CD4-positive, CD25-positive, alpha-beta regulatory T cell (primary cell): ENCODE data around the gene CXCL3. TPM values are rescaled to one million over a fixed set of nuclear protein-coding genes. Genes with fewer than 3 reads are reported as not detected.

ENCODE experiments used
- ATAC-seq, 2 donors: fragments of 150-1000 bp; cut with Tn5 transposase; one replicate each; pipeline ENCODE4 v1.10.0; 2021; ENCODE audit warnings: low read depth in 2 of 2, moderate number of reproducible peaks in 2 of 2, moderate library complexity in 1 of 2
- DNase-seq, 3 donors: peaks; one replicate each; pipeline versions ENCODE4 v3.0.0 to v3.0.0-alpha.2; 2012 to 2022; ENCODE audit warnings: mixed read lengths in 1 of 3
- H3K27ac ChIP-seq: one replicate; pipeline ENCODE4 v1.7.0; 2013; ENCODE audit warnings: mild to moderate bottlenecking, low read length; ENCODE audit not compliant: insufficient read depth, poor library complexity, severe bottlenecking
- H3K27me3 ChIP-seq: one replicate; pipeline ENCODE4 v1.7.0; 2013; ENCODE audit warnings: low read length; ENCODE audit not compliant: control insufficient read depth, insufficient read depth
- H3K36me3 ChIP-seq: one replicate; pipeline ENCODE4 v1.7.0; 2013; ENCODE audit warnings: mild to moderate bottlenecking, low read length, moderate library complexity; ENCODE audit not compliant: control insufficient read depth, insufficient read depth
- H3K4me1 ChIP-seq: 2 replicates; pipeline ENCODE4 v1.7.0; 2013; ENCODE audit warnings: mild to moderate bottlenecking, low read length; ENCODE audit not compliant: insufficient read depth, control insufficient read depth, poor library complexity, severe bottlenecking
- H3K4me3 ChIP-seq: one replicate; pipeline ENCODE4 v1.7.0; 2013; ENCODE audit warnings: low read depth, mild to moderate bottlenecking, low read length, moderate library complexity
- H3K9me3 ChIP-seq, 2 experiments: 1 replicate in 1 of 2; 2 replicates in 1 of 2; pipeline ENCODE4 v1.7.0; 2013; ENCODE audit warnings: low read length in 2 of 2, mild to moderate bottlenecking in 1 of 2, moderate library complexity in 1 of 2; ENCODE audit not compliant: control insufficient read depth in 2 of 2
- H3K27ac Mint-ChIP-seq, 3 donors: one replicate each; pipeline ENCODE4 v1.8.0; 2020 to 2022; ENCODE audit warnings: mild to moderate bottlenecking in 3 of 3, mixed read lengths in 3 of 3, moderate library complexity in 2 of 3
- H3K27me3 Mint-ChIP-seq: one replicate; pipeline ENCODE4 v1.8.0; 2022; ENCODE audit warnings: mild to moderate bottlenecking, mixed read lengths
- H3K36me3 Mint-ChIP-seq: one replicate; pipeline ENCODE4 v1.8.0; 2020; ENCODE audit warnings: mixed read lengths
- H3K4me1 Mint-ChIP-seq, 4 donors: one replicate each; pipeline ENCODE4 v1.8.0; 2020 to 2022; ENCODE audit warnings: mixed read lengths in 4 of 4, mild to moderate bottlenecking in 1 of 4
- H3K4me3 Mint-ChIP-seq, 4 donors: one replicate each; pipeline ENCODE4 v1.8.0; 2020 to 2022; ENCODE audit warnings: mild to moderate bottlenecking in 4 of 4, mixed read lengths in 4 of 4, moderate library complexity in 3 of 4
- H3K9me3 Mint-ChIP-seq, 7 donors: one replicate each; pipeline ENCODE4 v1.8.0; 2020 to 2022; ENCODE audit warnings: mixed read lengths in 7 of 7, mild to moderate bottlenecking in 3 of 7, moderate library complexity in 2 of 7
- polyA plus RNA-seq, 4 donors: library from polyadenylated mRNA; unstranded; fragments of 300-500 nt; fragmentation: Illumina TruSeq; gene quantifications; one replicate each; pipeline ENCODE4 v1.2.3, GENCODE V29; 2021
- total RNA-seq: library from RNA; stranded (reverse); gene quantifications from one replicate; pipeline ENCODE4 v1.2.3, GENCODE V29; 2022

CXCL3 gene
- total and polyA plus RNA-seq, 5 donors from 2014 or later: not detected

DNA sequence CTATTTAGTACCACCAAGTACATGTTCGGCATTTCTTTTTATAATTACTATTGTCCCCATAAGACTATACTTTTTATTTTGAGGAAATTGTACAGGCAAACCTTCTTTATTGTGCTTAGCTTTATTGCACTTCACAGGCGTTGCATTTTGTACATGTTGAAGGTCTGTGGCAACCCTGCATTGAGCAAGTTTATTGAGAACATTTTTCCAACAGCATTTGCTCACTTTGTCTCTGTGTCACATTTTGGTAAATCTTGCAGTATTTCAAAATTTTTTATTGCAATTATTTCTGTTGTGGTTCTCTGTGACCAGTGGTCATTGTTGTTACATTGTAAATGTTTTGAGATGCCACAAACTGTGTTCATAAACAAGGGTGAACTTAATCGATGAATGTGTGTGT is 29.2 kb downstream of the CXCL3 start:
- H3K27me3 Mint-ChIP-seq: no peaks in the 10 kb centered on the region
- no peak overlapping the region for H3K4me3 ChIP-seq
- no peaks in the 10 kb centered on the region for H3K4me1 ChIP-seq
- no peak overlapping the region for H3K4me3 Mint-ChIP-seq
- H3K36me3 ChIP-seq: no peaks in the 10 kb centered on the region
- H3K27ac Mint-ChIP-seq: no peak overlapping the region
- DNase-seq (no peak), ATAC-seq (no peak)
- no peaks in the 10 kb centered on the region for H3K27me3 ChIP-seq
- no peaks in the 10 kb centered on the region for H3K36me3 Mint-ChIP-seq
- H3K27ac ChIP-seq: no peak overlapping the region
- no peaks in the 10 kb centered on the region for H3K4me1 Mint-ChIP-seq
- no peaks in the 10 kb centered on the region for H3K9me3 ChIP-seq
- H3K9me3 Mint-ChIP-seq: peaks cover 0 to 6% (median 3%) of the 10 kb centered on the region in 7 donors

DNA sequence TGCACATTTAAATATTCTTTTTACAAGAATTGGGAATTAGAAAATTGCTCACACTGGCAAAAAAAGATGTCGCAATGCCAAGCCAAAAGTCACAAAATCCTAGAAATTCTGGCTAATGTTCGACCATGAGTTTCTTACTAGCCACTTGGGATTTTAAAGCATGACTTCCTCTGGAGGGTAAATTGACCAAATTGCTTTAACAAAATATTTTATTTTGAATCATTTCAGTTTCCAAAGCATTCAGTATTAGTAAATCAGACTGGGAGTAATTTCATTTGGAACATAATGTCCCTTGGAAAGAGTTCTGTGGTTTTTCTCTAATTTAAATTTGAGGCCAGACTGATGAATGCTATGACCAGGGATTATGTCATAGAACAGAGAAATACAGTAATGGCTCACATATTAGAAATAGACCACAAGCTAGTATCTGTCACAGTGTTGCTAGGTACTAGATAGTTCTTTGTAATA is 32.4 kb downstream of the CXCL3 start:
- H3K27ac Mint-ChIP-seq: no peak overlapping the region
- peaks cover 0 to 6% (median 4%) of the 10 kb centered on the region in 7 donors for H3K9me3 Mint-ChIP-seq
- H3K4me1 ChIP-seq: no peaks in the 10 kb centered on the region
- no peaks in the 10 kb centered on the region for H3K36me3 Mint-ChIP-seq
- no peaks in the 10 kb centered on the region for H3K27me3 Mint-ChIP-seq
- no peaks in the 10 kb centered on the region for H3K36me3 ChIP-seq
- no peaks in the 10 kb centered on the region for H3K4me1 Mint-ChIP-seq
- no peaks in the 10 kb centered on the region for H3K9me3 ChIP-seq
- H3K27ac ChIP-seq: no peak overlapping the region
- no peak for DNase-seq
- H3K27me3 ChIP-seq: no peaks in the 10 kb centered on the region
- H3K4me3 Mint-ChIP-seq: no peak overlapping the region
- ATAC-seq: no peak
- no peak overlapping the region for H3K4me3 ChIP-seq

DNA sequence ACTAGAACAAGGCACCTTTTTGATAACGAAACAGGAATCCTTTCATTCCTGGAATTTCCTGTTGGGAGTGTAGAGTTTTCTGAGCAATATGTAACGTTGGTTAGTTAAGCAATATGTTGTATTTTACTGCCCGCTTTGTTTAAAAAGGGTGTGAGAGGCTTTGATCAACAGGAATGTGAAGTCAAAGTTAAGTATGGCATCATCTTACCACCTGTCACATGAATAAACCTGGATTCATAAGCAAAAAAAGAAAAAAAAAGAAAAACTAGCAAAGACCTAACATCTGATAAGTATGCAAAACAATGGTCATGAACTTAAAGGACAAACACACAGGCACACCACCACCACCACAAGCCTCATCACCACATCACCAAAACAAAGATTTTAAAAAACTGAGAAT is 33.0 kb downstream of the CXCL3 start:
- no peaks in the 10 kb centered on the region for H3K27me3 ChIP-seq
- no peaks in the 10 kb centered on the region for H3K4me1 ChIP-seq
- no peak overlapping the region for H3K4me3 ChIP-seq
- H3K36me3 ChIP-seq: no peaks in the 10 kb centered on the region
- H3K4me1 Mint-ChIP-seq: no peaks in the 10 kb centered on the region
- no peaks in the 10 kb centered on the region for H3K9me3 ChIP-seq
- DNase-seq (no peak), ATAC-seq (no peak)
- no peak overlapping the region for H3K4me3 Mint-ChIP-seq
- H3K27me3 Mint-ChIP-seq: no peaks in the 10 kb centered on the region
- no peaks in the 10 kb centered on the region for H3K36me3 Mint-ChIP-seq
- H3K27ac Mint-ChIP-seq: no peak overlapping the region
- H3K9me3 Mint-ChIP-seq: peaks cover 0 to 6% (median under 1%) of the 10 kb centered on the region in 7 donors
- H3K27ac ChIP-seq: no peak overlapping the region

DNA sequence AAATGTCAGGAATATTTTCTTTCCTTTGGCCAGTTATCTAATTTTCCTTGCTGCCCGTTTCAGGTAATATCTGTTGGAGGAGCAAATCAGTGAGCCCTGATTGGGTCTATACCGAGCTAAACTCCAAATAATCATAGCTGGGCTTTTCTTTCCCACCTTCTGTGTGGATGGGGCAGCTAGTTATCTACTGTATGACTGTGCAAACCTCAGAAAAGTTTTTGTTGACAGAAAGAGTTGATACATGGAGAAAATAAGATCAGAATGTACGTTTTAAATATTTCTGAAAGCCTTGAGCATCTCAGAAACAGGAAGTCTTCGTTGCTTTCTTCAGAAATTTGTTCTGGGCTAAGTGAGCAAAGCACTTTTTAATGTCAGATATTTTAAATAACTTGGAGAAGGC is 33.8 kb downstream of the CXCL3 start:
- H3K27ac Mint-ChIP-seq: no peak overlapping the region
- Histone ChIP-seq H3K27me3 (no peaks in the 10 kb centered on the region), H3K9me3 (no peaks in the 10 kb centered on the region), H3K4me1 (no peaks in the 10 kb centered on the region), H3K36me3 (no peaks in the 10 kb centered on the region), H3K27ac (no peak overlapping the region), H3K4me3 (no peak overlapping the region)
- ATAC-seq (no peak), DNase-seq (no peak)
- H3K9me3 Mint-ChIP-seq: peaks cover 0 to 6% (median 0%) of the 10 kb centered on the region in 7 donors
- no peaks in the 10 kb centered on the region for H3K36me3 Mint-ChIP-seq
- no peaks in the 10 kb centered on the region for H3K27me3 Mint-ChIP-seq
- no peaks in the 10 kb centered on the region for H3K4me1 Mint-ChIP-seq
- no peak overlapping the region for H3K4me3 Mint-ChIP-seq

DNA sequence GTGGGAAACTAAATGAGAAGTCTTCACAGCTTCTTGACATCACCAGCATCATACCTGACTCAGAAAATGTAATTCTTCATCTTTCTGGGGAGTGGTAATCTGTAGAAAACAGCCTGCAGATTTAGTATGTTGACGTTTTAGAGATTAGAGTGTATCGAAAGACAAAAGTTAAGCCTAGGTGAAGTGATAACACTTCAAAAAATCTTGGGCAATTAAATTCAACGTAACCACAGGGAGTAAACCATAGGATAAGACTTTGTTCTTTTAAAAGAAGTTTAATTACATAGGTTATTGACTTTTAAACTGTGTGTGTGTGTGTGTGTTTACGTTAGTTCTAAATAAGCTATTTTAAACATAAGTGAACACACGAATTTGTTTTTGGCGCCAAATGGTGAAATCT is 38.2 kb downstream of the CXCL3 start:
- Histone ChIP-seq H3K9me3 (no peaks in the 10 kb centered on the region), H3K36me3 (no peaks in the 10 kb centered on the region), H3K27ac (no peak overlapping the region), H3K27me3 (no peaks in the 10 kb centered on the region), H3K4me3 (no peak overlapping the region), H3K4me1 (no peaks in the 10 kb centered on the region)
- Mint-ChIP-seq H3K9me3 (peaks cover 0 to 3% (median 0%) of the 10 kb centered on the region in 7 donors), H3K4me3 (no peak overlapping the region), H3K36me3 (no peaks in the 10 kb centered on the region), H3K27ac (no peak overlapping the region), H3K27me3 (peaks cover 4% of the 10 kb centered on the region), H3K4me1 (no peaks in the 10 kb centered on the region)
- DNase-seq: no peak
- ATAC-seq: no peak

DNA sequence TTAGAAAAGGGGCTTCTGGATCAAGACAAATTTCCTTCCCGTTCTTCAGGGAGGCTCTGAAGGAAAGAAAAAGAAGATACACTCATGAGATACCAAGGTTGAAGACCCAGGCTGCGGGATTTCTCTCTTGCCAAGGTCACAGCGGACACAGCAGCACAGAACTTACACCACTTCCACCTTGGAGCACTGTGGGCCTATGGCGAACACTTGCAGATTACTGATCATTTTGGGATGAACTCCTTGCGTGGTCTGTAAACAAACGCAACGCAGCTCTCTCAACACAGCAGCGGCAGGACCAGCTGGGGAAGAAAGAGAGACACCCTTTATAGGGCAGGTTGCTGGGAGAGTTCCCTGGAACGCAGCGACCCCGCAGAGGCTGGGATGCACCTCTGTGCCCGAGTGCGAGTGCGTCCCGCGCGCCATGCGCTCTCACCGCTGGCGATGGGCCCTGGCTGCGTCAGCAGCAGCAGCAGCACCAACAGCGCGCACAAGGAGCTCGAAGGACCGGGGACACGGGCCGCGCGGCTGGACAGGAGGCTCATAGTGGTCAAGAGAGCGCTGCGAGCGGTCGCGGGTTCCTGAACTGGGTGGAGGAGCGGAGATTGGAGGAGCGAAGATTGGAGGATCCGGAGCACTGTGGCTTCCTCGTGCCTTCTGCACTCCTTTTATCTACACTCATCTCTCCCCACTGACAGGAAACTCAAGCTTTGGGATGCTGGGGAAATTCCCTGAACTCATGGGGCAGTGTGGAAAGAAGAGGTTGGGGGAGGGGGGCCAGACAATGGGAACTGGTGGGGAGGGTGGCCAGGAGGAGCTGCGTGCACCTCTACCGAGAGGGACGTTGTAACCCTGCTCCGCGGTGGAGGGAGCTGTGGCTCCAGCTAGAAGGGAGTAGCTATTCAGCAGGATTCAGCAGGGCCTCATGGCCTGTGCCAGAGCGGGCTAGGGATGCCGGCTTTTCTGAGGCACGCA is 40.2 kb downstream of the CXCL3 start, which contains the start of gene CXCL5:
Gene CXCL5, minus strand, starts transcription at position 638 of the 972 bp plus-strand sequence. Its CDS starts 96 bp downstream, at position 542.
- no peaks in the 10 kb centered on the region for H3K4me1 ChIP-seq
- H3K27me3 ChIP-seq: no peaks in the 10 kb centered on the region
- Mint-ChIP-seq H3K27ac (no peak within 1 kb of the TSS), H3K4me3 (no peak within 1 kb of the TSS), H3K4me1 (no peaks in the 10 kb centered on the region), H3K9me3 (peaks cover 0 to 4% (median 0%) of the 10 kb centered on the region in 7 donors), H3K27me3 (peaks cover 4% of the 10 kb centered on the region), H3K36me3 (no peaks in the 10 kb centered on the region)
- no peaks in the 10 kb centered on the region for H3K36me3 ChIP-seq
- DNase-seq: no peak
- H3K9me3 ChIP-seq: no peaks in the 10 kb centered on the region
- no peak for ATAC-seq
- no peak within 1 kb of the TSS for H3K4me3 ChIP-seq
- H3K27ac ChIP-seq: no peak within 1 kb of the TSS

DNA sequence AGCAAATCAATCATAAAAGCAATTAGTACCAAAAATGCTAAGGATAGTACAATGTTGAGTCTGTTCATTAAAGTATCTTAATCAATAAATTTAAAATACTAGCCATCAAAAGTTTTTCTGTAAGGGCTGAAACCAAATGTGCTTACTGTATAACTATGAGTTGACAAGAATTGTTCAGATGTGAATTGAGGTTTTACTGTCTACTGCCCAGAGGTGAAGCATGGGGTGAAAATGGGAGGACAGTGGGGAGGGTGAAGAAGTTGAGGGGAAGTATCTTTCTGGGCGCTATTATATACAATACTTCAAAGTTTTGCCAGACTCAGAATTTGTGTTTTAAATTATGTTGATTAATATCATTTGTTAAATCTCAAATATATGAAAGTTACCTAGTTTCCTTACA is 46.4 kb downstream of the CXCL3 start:
- DNase-seq (no peak), ATAC-seq (no peak)
- Mint-ChIP-seq H3K27ac (no peak overlapping the region), H3K4me1 (no peaks in the 10 kb centered on the region), H3K4me3 (no peak overlapping the region), H3K36me3 (no peaks in the 10 kb centered on the region), H3K27me3 (no peaks in the 10 kb centered on the region), H3K9me3 (peaks cover 0 to 4% (median 0%) of the 10 kb centered on the region in 7 donors)
- no peak overlapping the region for H3K4me3 ChIP-seq
- H3K36me3 ChIP-seq: no peaks in the 10 kb centered on the region
- no peaks in the 10 kb centered on the region for H3K27me3 ChIP-seq
- no peak overlapping the region for H3K27ac ChIP-seq
- H3K4me1 ChIP-seq: no peaks in the 10 kb centered on the region
- H3K9me3 ChIP-seq: no peaks in the 10 kb centered on the region

DNA sequence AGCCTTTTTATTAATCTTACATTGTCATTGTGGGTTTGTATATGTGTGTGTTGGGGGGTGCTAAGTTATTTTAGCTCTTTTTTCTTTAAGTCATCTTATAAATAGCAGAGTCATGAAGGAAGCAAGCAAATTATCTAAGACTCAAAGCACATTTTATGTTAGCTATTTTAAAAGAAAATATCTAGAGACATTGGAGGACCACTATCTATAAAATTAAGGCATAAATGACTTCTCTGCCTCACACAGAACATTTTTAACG is 46.8 kb downstream of the CXCL3 start:
- no peak for ATAC-seq

More for the DNA sequence above, 46.8 kb downstream of the CXCL3 start:
- Histone ChIP-seq H3K9me3 (no peaks in the 10 kb centered on the region), H3K27ac (no peak overlapping the region), H3K4me3 (no peak overlapping the region), H3K4me1 (no peaks in the 10 kb centered on the region), H3K36me3 (no peaks in the 10 kb centered on the region), H3K27me3 (no peaks in the 10 kb centered on the region)
- Mint-ChIP-seq H3K9me3 (peaks cover 0 to 4% (median 0%) of the 10 kb centered on the region in 7 donors), H3K36me3 (no peaks in the 10 kb centered on the region), H3K27ac (no peak overlapping the region), H3K4me1 (no peaks in the 10 kb centered on the region), H3K27me3 (no peaks in the 10 kb centered on the region), H3K4me3 (no peak overlapping the region)
- no peak for DNase-seq
